ENCODE measurements around the gene NCKAP1. TPM values are rescaled to one million over a fixed set of nuclear protein-coding genes. Genes with fewer than 3 reads are reported as not detected.
"Not testable (repeated sequence)": the region's sequence is repeated elsewhere in the genome, so short reads cannot be mapped to it uniquely, and the experiment has no call there.

The NCKAP1 gene
- polyA plus RNA-seq, 2 donors = 46.7 to 82.0 TPM

- Histone ChIP-seq H3K36me3 (ENCODE audit: control insufficient read depth in 2 of 2, insufficient read depth in 2 of 2, low read length in 1 of 2) (no peaks in the 10 kb centered on the region), H3K27ac (ENCODE audit: low read depth in 2 of 2, low read length in 1 of 2) (no peak overlapping the region), H3K27me3 (ENCODE audit: control insufficient read depth in 1 of 2, insufficient read depth in 2 of 2, low read length in 2 of 2) (no peaks in the 10 kb centered on the region), H3K4me1 (ENCODE audit: control insufficient read depth in 2 of 2, insufficient read depth in 2 of 2, low read length in 1 of 2) (no peaks in the 10 kb centered on the region), H3K4me3 (ENCODE audit: low read depth in 1 of 2, low read length in 2 of 2) (no peak overlapping the region), H3K9me3 (ENCODE audit: control insufficient read depth in 2 of 2, insufficient read depth in 1 of 2, low read depth in 1 of 2, low read length in 1 of 2) (no peaks in the 10 kb centered on the region)
- 92 to 93% methylated on average over 9 of the region's 9 CpGs for WGBS, 2 donors
Observed at GRCh38 chr2:182894174-182894573, 144.1 kb downstream of the NCKAP1 start.

- Histone ChIP-seq H3K4me3 (ENCODE audit: low read depth in 1 of 2, low read length in 2 of 2) (no peak overlapping the region), H3K36me3 (ENCODE audit: control insufficient read depth in 2 of 2, insufficient read depth in 2 of 2, low read length in 1 of 2) (no peaks in the 10 kb centered on the region), H3K9me3 (ENCODE audit: control insufficient read depth in 2 of 2, insufficient read depth in 1 of 2, low read depth in 1 of 2, low read length in 1 of 2) (no peaks in the 10 kb centered on the region), H3K27me3 (ENCODE audit: control insufficient read depth in 1 of 2, insufficient read depth in 2 of 2, low read length in 2 of 2) (no peaks in the 10 kb centered on the region), H3K4me1 (ENCODE audit: control insufficient read depth in 2 of 2, insufficient read depth in 2 of 2, low read length in 1 of 2) (no peaks in the 10 kb centered on the region), H3K27ac (ENCODE audit: low read depth in 2 of 2, low read length in 1 of 2) (no peak overlapping the region)
- 82 to 93% methylated on average over 11 of the region's 11 CpGs for WGBS, 2 donors
Observed at GRCh38 chr2:182893666-182894065, 144.6 kb downstream of the NCKAP1 start.

DNA sequence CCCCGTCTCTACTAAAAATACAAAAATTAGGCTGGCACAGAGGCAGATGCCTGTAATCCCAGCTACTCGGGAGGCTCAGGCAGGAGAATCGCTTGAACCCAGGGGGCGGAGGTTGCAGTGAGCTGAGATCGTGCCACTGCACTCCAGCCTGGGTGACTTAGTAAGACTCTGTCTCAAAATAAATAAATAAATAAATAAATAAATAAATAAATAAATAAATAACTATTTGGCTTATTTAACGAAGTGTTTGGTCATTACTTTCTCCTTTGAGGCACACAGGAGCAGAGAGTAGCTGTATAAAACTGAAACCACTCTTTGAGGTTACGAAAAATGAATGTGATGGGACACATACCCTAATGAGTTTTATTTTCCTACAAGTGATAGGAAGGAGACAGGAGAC lies 145.2 kb downstream of the NCKAP1 start:
- H3K4me3 ChIP-seq (ENCODE audit: low read depth in 1 of 2, low read length in 2 of 2); H3K36me3 ChIP-seq (ENCODE audit: control insufficient read depth in 2 of 2, insufficient read depth in 2 of 2, low read length in 1 of 2); H3K4me1 ChIP-seq (ENCODE audit: control insufficient read depth in 2 of 2, insufficient read depth in 2 of 2, low read length in 1 of 2); H3K27me3 ChIP-seq (ENCODE audit: control insufficient read depth in 1 of 2, insufficient read depth in 2 of 2, low read length in 2 of 2); H3K9me3 ChIP-seq (ENCODE audit: control insufficient read depth in 2 of 2, insufficient read depth in 1 of 2, low read depth in 1 of 2, low read length in 1 of 2); H3K27ac ChIP-seq (ENCODE audit: low read depth in 2 of 2, low read length in 1 of 2): not testable (repeated sequence)
- 91 to 93% methylated on average over 7 of the region's 7 CpGs for WGBS, 2 donors

GRCh38 chr2:182891611-182892010 lies 146.6 kb downstream of the NCKAP1 start:
- Histone ChIP-seq H3K4me1 (ENCODE audit: control insufficient read depth in 2 of 2, insufficient read depth in 2 of 2, low read length in 1 of 2) (no peaks in the 10 kb centered on the region), H3K36me3 (ENCODE audit: control insufficient read depth in 2 of 2, insufficient read depth in 2 of 2, low read length in 1 of 2) (no peaks in the 10 kb centered on the region), H3K27me3 (ENCODE audit: control insufficient read depth in 1 of 2, insufficient read depth in 2 of 2, low read length in 2 of 2) (no peaks in the 10 kb centered on the region), H3K4me3 (ENCODE audit: low read depth in 1 of 2, low read length in 2 of 2) (no peak overlapping the region), H3K9me3 (ENCODE audit: control insufficient read depth in 2 of 2, insufficient read depth in 1 of 2, low read depth in 1 of 2, low read length in 1 of 2) (no peaks in the 10 kb centered on the region), H3K27ac (ENCODE audit: low read depth in 2 of 2, low read length in 1 of 2) (no peak overlapping the region)
- WGBS, 2 donors = 62% methylated on average over 4 of the region's 4 CpGs

DNA sequence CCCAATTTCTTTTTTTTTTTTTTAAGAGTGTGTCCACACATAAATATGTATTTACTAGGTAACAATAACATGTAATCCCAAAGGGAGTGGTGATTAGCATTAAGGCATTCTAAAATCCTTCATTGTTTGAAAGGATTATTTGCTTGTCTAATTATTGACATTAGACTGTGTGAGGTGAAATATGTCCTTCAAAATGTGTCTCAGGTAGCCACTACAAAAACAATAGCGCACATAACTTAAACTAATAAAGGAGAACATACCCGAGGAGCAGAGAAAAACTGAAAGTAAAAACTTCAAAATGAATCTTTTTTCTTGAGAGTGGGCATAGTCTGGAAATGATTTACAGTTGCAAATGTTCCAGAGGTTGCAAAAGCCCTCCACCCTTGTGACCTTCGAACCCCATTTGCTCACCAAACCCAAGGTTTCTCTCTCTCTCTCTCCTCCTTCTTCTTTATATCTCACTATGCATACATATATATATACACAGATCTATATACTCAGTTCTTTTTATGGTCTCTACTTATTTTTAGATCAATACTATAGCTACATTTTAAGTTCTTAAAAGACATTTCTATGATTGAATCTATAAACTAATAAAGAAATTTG lies 147.4 kb downstream of the NCKAP1 start:
- no peaks in the 10 kb centered on the region for H3K4me1 ChIP-seq (ENCODE audit: control insufficient read depth in 2 of 2, insufficient read depth in 2 of 2, low read length in 1 of 2)
- H3K36me3 ChIP-seq (ENCODE audit: control insufficient read depth in 2 of 2, insufficient read depth in 2 of 2, low read length in 1 of 2) = no peaks in the 10 kb centered on the region
- H3K9me3 ChIP-seq (ENCODE audit: control insufficient read depth in 2 of 2, insufficient read depth in 1 of 2, low read depth in 1 of 2, low read length in 1 of 2) = no peaks in the 10 kb centered on the region
- no peak overlapping the region for H3K4me3 ChIP-seq (ENCODE audit: low read depth in 1 of 2, low read length in 2 of 2)
- H3K27me3 ChIP-seq (ENCODE audit: control insufficient read depth in 1 of 2, insufficient read depth in 2 of 2, low read length in 2 of 2) = no peaks in the 10 kb centered on the region
- H3K27ac ChIP-seq (ENCODE audit: low read depth in 2 of 2, low read length in 1 of 2) = no peak overlapping the region
- WGBS, 2 donors = 60 to 67% methylated on average over 3 of the region's 3 CpGs

GRCh38 chr2:182890305-182890704 lies 148.0 kb downstream of the NCKAP1 start:
- H3K27me3 ChIP-seq (ENCODE audit: control insufficient read depth in 1 of 2, insufficient read depth in 2 of 2, low read length in 2 of 2) = no peaks in the 10 kb centered on the region
- no peak overlapping the region for H3K4me3 ChIP-seq (ENCODE audit: low read depth in 1 of 2, low read length in 2 of 2)
- no peak overlapping the region for H3K27ac ChIP-seq (ENCODE audit: low read depth in 2 of 2, low read length in 1 of 2)
- no peaks in the 10 kb centered on the region for H3K4me1 ChIP-seq (ENCODE audit: control insufficient read depth in 2 of 2, insufficient read depth in 2 of 2, low read length in 1 of 2)
- H3K36me3 ChIP-seq (ENCODE audit: control insufficient read depth in 2 of 2, insufficient read depth in 2 of 2, low read length in 1 of 2) = no peaks in the 10 kb centered on the region
- H3K9me3 ChIP-seq (ENCODE audit: control insufficient read depth in 2 of 2, insufficient read depth in 1 of 2, low read depth in 1 of 2, low read length in 1 of 2) = no peaks in the 10 kb centered on the region
- 87% methylated on average over 7 of the region's 7 CpGs for WGBS, 2 donors

DNA sequence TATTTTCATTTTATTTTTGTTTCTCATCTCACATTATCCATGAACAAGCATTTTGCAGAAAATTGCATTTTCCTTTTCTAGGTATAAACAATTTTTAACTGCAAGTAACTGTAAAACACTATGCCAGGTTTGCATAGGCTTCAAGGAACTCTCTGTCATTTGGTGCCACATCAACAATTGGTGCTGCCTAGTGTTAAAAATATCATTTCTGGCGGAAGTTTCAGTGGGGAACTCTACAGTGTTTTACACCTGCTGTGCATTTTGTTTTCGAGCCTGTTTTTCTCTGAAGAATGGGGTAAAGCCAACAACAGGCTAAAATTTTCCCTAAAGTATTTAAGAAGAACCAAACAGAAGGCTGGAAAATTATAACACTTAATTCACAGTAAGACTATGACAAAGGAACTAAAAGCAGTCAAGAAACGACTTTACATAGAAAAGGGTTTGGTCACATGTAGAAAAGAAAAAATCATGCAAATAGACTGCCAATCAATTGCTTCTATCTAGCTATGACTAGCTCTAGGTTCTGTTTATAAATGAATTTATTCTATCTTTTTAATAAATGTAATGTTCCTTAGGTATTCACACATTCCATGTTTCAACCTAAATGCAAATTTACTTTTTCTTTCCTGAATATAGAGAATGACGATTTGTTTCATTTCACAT lies 150.4 kb downstream of the NCKAP1 start:
- Histone ChIP-seq H3K4me3 (ENCODE audit: low read depth in 1 of 2, low read length in 2 of 2) (no peak overlapping the region), H3K27me3 (ENCODE audit: control insufficient read depth in 1 of 2, insufficient read depth in 2 of 2, low read length in 2 of 2) (no peaks in the 10 kb centered on the region), H3K36me3 (ENCODE audit: control insufficient read depth in 2 of 2, insufficient read depth in 2 of 2, low read length in 1 of 2) (no peaks in the 10 kb centered on the region), H3K9me3 (ENCODE audit: control insufficient read depth in 2 of 2, insufficient read depth in 1 of 2, low read depth in 1 of 2, low read length in 1 of 2) (no peaks in the 10 kb centered on the region), H3K27ac (ENCODE audit: low read depth in 2 of 2, low read length in 1 of 2) (no peak overlapping the region), H3K4me1 (ENCODE audit: control insufficient read depth in 2 of 2, insufficient read depth in 2 of 2, low read length in 1 of 2) (no peaks in the 10 kb centered on the region)
- 84 to 85% methylated on average over 4 of the region's 4 CpGs for WGBS, 2 donors

DNA sequence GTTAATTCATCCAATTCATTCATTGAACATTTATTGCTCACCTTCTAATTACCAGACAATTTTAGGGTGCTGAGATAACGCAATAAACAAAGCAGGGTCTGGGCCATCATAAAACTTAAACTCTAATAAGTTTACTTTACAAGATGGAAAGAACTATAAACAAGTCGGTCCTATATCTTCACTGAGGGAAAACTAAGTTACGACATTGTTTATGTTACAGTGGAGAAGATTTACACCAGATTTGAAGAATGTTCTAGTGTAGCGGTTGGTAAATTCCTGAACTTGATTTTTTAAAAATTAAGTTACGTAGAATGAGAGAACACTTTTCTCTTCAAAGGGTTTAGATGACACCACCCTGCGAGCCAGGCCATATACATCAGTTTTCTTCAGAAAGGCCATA lies 151.2 kb downstream of the NCKAP1 start:
- no peak overlapping the region for H3K4me3 ChIP-seq (ENCODE audit: low read depth in 1 of 2, low read length in 2 of 2)
- no peaks in the 10 kb centered on the region for H3K36me3 ChIP-seq (ENCODE audit: control insufficient read depth in 2 of 2, insufficient read depth in 2 of 2, low read length in 1 of 2)
- no peaks in the 10 kb centered on the region for H3K27me3 ChIP-seq (ENCODE audit: control insufficient read depth in 1 of 2, insufficient read depth in 2 of 2, low read length in 2 of 2)
- H3K27ac ChIP-seq (ENCODE audit: low read depth in 2 of 2, low read length in 1 of 2) = no peak overlapping the region
- 66 to 70% methylated on average over 6 of the region's 6 CpGs for whole genome bisulfite sequencing, 2 donors
- no peaks in the 10 kb centered on the region for H3K9me3 ChIP-seq (ENCODE audit: control insufficient read depth in 2 of 2, insufficient read depth in 1 of 2, low read depth in 1 of 2, low read length in 1 of 2)
- H3K4me1 ChIP-seq (ENCODE audit: control insufficient read depth in 2 of 2, insufficient read depth in 2 of 2, low read length in 1 of 2) = no peaks in the 10 kb centered on the region

- H3K27me3 ChIP-seq (ENCODE audit: control insufficient read depth in 1 of 2, insufficient read depth in 2 of 2, low read length in 2 of 2) = no peaks in the 10 kb centered on the region
- 80 to 98% methylated on average over 1 of the region's 1 CpG for WGBS, 2 donors
- no peak overlapping the region for H3K4me3 ChIP-seq (ENCODE audit: low read depth in 1 of 2, low read length in 2 of 2)
- no peaks in the 10 kb centered on the region for H3K4me1 ChIP-seq (ENCODE audit: control insufficient read depth in 2 of 2, insufficient read depth in 2 of 2, low read length in 1 of 2)
- no peaks in the 10 kb centered on the region for H3K9me3 ChIP-seq (ENCODE audit: control insufficient read depth in 2 of 2, insufficient read depth in 1 of 2, low read depth in 1 of 2, low read length in 1 of 2)
- H3K36me3 ChIP-seq (ENCODE audit: control insufficient read depth in 2 of 2, insufficient read depth in 2 of 2, low read length in 1 of 2) = no peaks in the 10 kb centered on the region
- no peak overlapping the region for H3K27ac ChIP-seq (ENCODE audit: low read depth in 2 of 2, low read length in 1 of 2)
Observed at GRCh38 chr2:182885771-182886170, 152.5 kb downstream of the NCKAP1 start.

DNA sequence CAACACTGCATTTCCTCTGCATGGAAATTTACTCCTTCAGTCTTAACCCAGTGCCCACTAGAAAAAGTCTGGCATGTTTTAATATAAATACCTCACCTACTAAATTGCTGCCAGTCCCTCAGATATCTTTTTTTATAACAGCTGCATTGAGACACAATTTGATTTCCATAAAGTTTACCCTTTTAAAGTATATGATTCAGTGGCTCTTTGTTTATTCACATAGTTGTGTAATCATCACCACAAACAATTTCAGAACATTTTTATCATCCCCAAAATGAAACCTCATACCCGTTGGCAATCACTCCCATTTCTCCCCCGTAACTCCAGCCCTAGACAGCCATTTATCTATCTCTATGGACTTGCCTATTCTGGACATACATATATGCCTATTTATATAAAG lies 154.8 kb downstream of the NCKAP1 start:
- Histone ChIP-seq H3K9me3 (ENCODE audit: control insufficient read depth in 2 of 2, insufficient read depth in 1 of 2, low read depth in 1 of 2, low read length in 1 of 2) (no peaks in the 10 kb centered on the region), H3K27ac (ENCODE audit: low read depth in 2 of 2, low read length in 1 of 2) (no peak overlapping the region), H3K27me3 (ENCODE audit: control insufficient read depth in 1 of 2, insufficient read depth in 2 of 2, low read length in 2 of 2) (no peaks in the 10 kb centered on the region), H3K4me1 (ENCODE audit: control insufficient read depth in 2 of 2, insufficient read depth in 2 of 2, low read length in 1 of 2) (no peaks in the 10 kb centered on the region), H3K4me3 (ENCODE audit: low read depth in 1 of 2, low read length in 2 of 2) (no peak overlapping the region), H3K36me3 (ENCODE audit: control insufficient read depth in 2 of 2, insufficient read depth in 2 of 2, low read length in 1 of 2) (no peaks in the 10 kb centered on the region)
- 68 to 79% methylated on average over 2 of the region's 2 CpGs for WGBS, 2 donors
